A549 treated with Mapracorat at 1 μM for 4 hours (cell line): ENCODE data around the gene PROX2. TPM values are rescaled to one million over a fixed set of nuclear protein-coding genes. Genes with fewer than 3 reads are reported as not detected.

Source experiments
- total RNA-seq: library from RNA; stranded (reverse); fragments of 200-300 nt; extraction: Qiagen RNA extraction; gene quantifications from 5 replicates; pipeline ENCODE4 v1.2.3, GENCODE V29; 2022

PROX2 gene, protein sequence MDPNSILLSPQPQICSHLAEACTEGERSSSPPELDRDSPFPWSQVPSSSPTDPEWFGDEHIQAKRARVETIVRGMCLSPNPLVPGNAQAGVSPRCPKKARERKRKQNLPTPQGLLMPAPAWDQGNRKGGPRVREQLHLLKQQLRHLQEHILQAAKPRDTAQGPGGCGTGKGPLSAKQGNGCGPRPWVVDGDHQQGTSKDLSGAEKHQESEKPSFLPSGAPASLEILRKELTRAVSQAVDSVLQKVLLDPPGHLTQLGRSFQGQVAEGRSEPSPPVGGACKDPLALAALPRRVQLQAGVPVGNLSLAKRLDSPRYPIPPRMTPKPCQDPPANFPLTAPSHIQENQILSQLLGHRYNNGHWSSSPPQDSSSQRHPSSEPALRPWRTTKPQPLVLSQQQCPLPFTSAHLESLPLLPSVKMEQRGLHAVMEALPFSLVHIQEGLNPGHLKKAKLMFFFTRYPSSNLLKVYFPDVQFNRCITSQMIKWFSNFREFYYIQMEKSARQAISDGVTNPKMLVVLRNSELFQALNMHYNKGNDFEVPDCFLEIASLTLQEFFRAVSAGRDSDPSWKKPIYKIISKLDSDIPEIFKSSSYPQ
- not detected in 5 replicates for total RNA-seq

GRCh38 chr14:74875941-74876913 is at the start of gene PROX2:
PROX2 (minus strand) TSS chr14:74876145; CDS start chr14:74863834, 12,311 bp downstream.

DNA sequence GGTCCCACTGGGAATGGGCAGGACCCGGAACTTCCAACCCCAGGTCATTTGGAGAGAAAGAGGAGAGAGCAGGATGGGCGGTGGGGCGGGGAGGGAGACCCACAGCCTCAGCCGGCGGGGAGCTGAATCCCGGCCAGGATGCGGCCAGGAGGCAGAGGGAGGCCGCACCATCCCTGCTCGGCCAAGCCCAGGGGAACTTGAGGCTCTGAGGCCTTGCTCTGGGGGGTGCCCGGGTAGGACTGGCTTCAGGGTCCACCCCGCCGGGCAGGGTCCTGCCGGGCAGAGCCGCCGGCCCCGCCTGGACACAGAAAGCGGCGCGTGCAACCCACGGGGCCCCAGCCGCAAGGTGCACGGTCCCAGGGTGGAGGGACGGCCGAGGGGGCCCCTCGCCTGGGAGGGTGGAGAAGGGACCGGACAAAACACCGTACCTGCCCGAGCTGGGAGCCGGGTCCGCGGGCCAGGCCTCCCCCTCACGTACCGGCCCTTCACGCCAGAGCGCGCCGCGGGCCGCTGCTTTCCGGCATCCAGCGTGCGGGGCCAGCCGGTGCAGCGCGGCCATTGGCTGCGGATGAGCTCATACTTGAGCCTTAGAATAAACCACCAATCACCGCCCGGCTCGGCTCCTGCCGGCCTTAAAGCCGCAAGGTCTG is 46.9 kb upstream of the PROX2 start, which contains the start of gene RPS6KL1:
Gene RPS6KL1, minus strand, starts transcription at position 509 of the 650 bp plus-strand sequence. CDS start 1,719 bp downstream, outside the sequence.

DNA sequence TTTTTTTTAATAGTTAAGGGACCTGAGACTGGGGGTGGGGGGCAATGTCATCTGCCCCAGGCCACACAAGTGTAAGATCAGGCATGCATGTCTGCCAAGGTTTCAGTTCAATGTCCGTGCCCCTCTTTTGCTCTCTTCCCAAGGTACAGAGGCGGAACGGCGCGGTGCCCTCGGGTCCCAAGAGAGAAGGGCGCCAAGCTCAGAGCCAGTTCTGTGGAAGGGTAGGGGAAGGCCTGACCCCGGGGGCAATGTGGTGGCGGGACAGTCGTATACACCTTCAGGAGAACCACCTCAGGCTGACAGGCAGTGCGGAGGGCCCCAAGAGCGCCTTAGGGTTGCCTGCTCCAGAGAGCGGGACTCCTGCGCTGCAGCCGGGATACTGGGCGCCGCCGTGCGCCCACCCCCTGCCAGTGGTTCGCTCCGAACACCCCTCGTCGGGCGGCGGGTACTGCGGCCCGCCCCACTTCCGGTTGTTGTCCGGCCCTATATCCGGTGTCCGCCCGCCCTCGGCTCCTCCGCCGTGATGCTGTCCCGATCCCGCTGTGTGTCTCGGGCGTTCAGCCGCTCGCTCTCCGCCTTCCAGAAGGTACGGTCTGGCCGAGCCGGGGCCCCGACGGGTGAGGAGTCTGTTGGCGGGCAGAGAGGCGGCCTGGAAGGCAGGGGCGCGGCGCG is 5.6 kb upstream of the PROX2 start, which contains the start of gene DLST:
Gene DLST, plus strand, starts transcription at position 486 of the 672 bp plus-strand sequence. Its CDS starts 38 bp downstream, at position 524.

Other genes with a start within 250 kb of the PROX2 start
- 22.2 to 25.9 TPM (median 24.4 TPM) in 5 replicates for gene AREL1, start 163.1 kb downstream of the PROX2 start, total RNA-seq
- 44.7 to 65.5 TPM (median 47.5 TPM) in 5 replicates for gene FCF1, start 163.0 kb downstream of the PROX2 start, total RNA-seq
- 32.4 to 41.1 TPM (median 35.8 TPM) in 5 replicates for gene YLPM1, start 112.8 kb downstream of the PROX2 start, total RNA-seq
- 92.8 to 97.4 TPM (median 96.0 TPM) in 5 replicates for gene DLST, start 5.8 kb upstream of the PROX2 start, total RNA-seq
- 0.28 to 0.67 TPM (median 0.39 TPM) in 5 replicates for gene RPS6KL1, start 47.1 kb upstream of the PROX2 start, total RNA-seq
- gene PGF, start 79.5 kb upstream of the PROX2 start, total RNA-seq, result 3.1 to 4.5 TPM (median 4.1 TPM) in 5 replicates
- 75.6 to 85.3 TPM (median 79.1 TPM) in 5 replicates for gene EIF2B2, start 126.8 kb upstream of the PROX2 start, total RNA-seq
- 16.7 to 20.4 TPM (median 18.4 TPM) in 5 replicates for gene MLH3, start 175.3 kb upstream of the PROX2 start, total RNA-seq
- gene ACYP1, start 187.9 kb upstream of the PROX2 start, total RNA-seq, result 22.4 to 29.2 TPM (median 22.9 TPM) in 5 replicates
- 3.7 to 5.0 TPM (median 4.2 TPM) in 5 replicates for gene ZC2HC1C, start 193.5 kb upstream of the PROX2 start, total RNA-seq